Left forelimb (tissue), 1 donor: Measurements from ENCODE around the gene HAAO.

Experiments used
- DNase-seq: peaks from one replicate; pipeline ENCODE4 v3.0.0-alpha.2; 2018; ENCODE audit warnings: low spot score

Gene HAAO

GRCh38 chr2:42792583-42793333 is at the start of gene HAAO:
TSS of gene HAAO (minus strand) at chr2:42792583. CDS start at chr2:42792536, 47 bp downstream.
- peak; percentile 82 for DNase-seq

GRCh38 chr2:42841344-42841743 is 49.0 kb upstream of the HAAO start:
- DNase-seq = peak; percentile 51

GRCh38 chr2:42840760-42841159 is 48.4 kb upstream of the HAAO start:
- peak; percentile 40 for DNase-seq

GRCh38 chr2:42839809-42840501 is 47.6 kb upstream of the HAAO start:
- peak; percentile 55 for DNase-seq

GRCh38 chr2:42838133-42838532 is 45.8 kb upstream of the HAAO start:
- DNase-seq = peak; percentile 11

GRCh38 chr2:42835577-42836371 is 43.4 kb upstream of the HAAO start:
- DNase-seq = peak; percentile 49

GRCh38 chr2:42834161-42834560 is 41.8 kb upstream of the HAAO start:
- DNase-seq = peak; percentile 57

GRCh38 chr2:42832289-42832634 is 39.9 kb upstream of the HAAO start:
- DNase-seq = peak; percentile 31

- peak; percentile 14 for DNase-seq
Observed at GRCh38 chr2:42831575-42832288, 39.3 kb upstream of the HAAO start.

- peak; percentile 50 for DNase-seq
Observed at GRCh38 chr2:42830922-42831574, 38.7 kb upstream of the HAAO start.

GRCh38 chr2:42829671-42830440 is 37.5 kb upstream of the HAAO start:
- DNase-seq = peak; percentile 54

- DNase-seq = peak; percentile 84
Observed at GRCh38 chr2:42828487-42829425, 36.4 kb upstream of the HAAO start.

GRCh38 chr2:42827647-42828486 is 35.5 kb upstream of the HAAO start:
- DNase-seq = peak; percentile 93

- DNase-seq = no peak
Observed at GRCh38 chr2:42826231-42826630, 33.8 kb upstream of the HAAO start.

GRCh38 chr2:42824454-42824807 is 32.0 kb upstream of the HAAO start:
- DNase-seq = peak; percentile 18

- DNase-seq = peak; percentile 40
Observed at GRCh38 chr2:42823744-42824453, 31.5 kb upstream of the HAAO start.

- no peak for DNase-seq
Observed at GRCh38 chr2:42819160-42819559, 26.8 kb upstream of the HAAO start.

GRCh38 chr2:42815726-42816125 is 23.3 kb upstream of the HAAO start:
- no peak for DNase-seq
